Keratinocyte (primary cell): ENCODE results near the gene RGS9.

Source experiments
- EZH2 ChIP-seq: IDR thresholded peaks from one replicate; pipeline ENCODE4 v1.6.1; 2012; ENCODE audit warnings: inconsistent platforms, mild to moderate bottlenecking, low read length, moderate library complexity
- TF ChIP-seq, protein P1 (sequence below), 3 experiments: IDR thresholded peaks in 1 of 3; conservative IDR thresholded peaks in 1 of 3; optimal IDR thresholded peaks in 1 of 3; 2 replicates in 2 of 3; 3 replicates in 1 of 3; pipeline versions ENCODE3 to v1.5.1; 2011; ENCODE audit warnings: low read length in 3 of 3, mild to moderate bottlenecking in 3 of 3, moderate library complexity in 2 of 3, control low read depth in 1 of 3, inconsistent platforms in 1 of 3; ENCODE audit not compliant: insufficient read depth in 2 of 3; ENCODE audit errors: extremely low read depth in 1 of 3

GRCh38 chr17:65201331-65201730 lies 64.2 kb downstream of the RGS9 start:
- TF ChIP-seq, protein P1, sequence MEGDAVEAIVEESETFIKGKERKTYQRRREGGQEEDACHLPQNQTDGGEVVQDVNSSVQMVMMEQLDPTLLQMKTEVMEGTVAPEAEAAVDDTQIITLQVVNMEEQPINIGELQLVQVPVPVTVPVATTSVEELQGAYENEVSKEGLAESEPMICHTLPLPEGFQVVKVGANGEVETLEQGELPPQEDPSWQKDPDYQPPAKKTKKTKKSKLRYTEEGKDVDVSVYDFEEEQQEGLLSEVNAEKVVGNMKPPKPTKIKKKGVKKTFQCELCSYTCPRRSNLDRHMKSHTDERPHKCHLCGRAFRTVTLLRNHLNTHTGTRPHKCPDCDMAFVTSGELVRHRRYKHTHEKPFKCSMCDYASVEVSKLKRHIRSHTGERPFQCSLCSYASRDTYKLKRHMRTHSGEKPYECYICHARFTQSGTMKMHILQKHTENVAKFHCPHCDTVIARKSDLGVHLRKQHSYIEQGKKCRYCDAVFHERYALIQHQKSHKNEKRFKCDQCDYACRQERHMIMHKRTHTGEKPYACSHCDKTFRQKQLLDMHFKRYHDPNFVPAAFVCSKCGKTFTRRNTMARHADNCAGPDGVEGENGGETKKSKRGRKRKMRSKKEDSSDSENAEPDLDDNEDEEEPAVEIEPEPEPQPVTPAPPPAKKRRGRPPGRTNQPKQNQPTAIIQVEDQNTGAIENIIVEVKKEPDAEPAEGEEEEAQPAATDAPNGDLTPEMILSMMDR (optimal IDR thresholded peaks at IDR 0.05 in 1 of 3, IDR thresholded peaks at IDR 0.05 in 1 of 3, conservative IDR thresholded peaks at IDR 0.05 in 1 of 3; ENCODE audit: extremely low read depth in 1 of 3, insufficient read depth in 2 of 3, low read length in 3 of 3), result no peak
- TF ChIP-seq EZH2, result no peak
